ENCODE results near the gene MST1R.
"Not testable (repeated sequence)": the region's sequence is repeated elsewhere in the genome, so short reads cannot be mapped to it uniquely, and the experiment has no call there.

Gene MST1R

DNA sequence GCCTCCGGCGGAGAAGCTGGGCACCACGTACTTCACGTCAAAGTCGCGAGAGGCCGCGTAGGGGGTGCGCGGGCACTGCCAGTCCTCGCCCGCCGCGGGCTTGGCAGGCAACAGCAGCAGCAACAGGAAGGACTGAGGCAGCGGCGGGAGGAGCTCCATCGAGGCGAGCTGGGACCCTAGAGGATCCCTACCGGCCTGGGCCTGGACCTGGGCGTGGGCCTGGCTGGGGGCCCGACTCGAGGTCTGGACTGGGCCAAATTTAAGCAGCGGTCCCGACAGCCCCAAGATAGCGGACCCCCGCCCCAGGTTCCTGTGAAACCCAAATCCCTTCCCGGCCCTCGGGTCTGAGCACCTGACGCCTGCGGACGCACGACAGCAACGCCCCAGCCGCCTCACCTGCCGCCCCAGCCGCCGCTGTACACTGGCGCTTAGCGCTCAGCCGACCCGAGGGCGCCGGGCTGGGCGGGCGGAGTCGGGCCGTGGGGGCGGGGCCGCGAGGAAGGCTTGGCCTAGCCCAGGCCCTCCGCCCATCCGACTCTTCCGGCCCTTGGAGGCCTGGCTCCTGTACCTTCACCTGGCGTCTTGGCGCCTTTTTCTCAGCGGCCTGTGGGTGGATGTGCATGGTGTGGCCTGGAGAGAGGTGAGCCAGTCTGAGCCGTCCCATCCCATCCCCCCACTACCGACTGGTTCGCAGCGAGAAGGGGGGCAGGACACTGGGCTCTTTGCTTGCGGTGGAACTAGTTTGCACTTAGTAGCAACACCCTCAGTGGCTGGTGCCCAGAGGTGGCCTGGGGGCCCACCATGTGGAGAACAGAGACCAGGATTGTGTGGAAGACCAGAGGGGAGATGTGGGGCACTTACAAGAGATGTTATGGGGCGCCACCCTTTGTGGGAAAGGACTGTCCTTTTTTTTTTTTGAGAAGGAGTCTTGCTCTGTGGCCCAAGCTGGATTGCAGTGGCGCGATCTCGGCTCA is at the start of gene MST1R:
Gene MST1R, minus strand, starts transcription at position 423 of the 974 bp plus-strand sequence. Its CDS starts 264 bp downstream, at position 159.
- peak; percentile 57 for DNase-seq (ENCODE audit: low spot score)

DNA sequence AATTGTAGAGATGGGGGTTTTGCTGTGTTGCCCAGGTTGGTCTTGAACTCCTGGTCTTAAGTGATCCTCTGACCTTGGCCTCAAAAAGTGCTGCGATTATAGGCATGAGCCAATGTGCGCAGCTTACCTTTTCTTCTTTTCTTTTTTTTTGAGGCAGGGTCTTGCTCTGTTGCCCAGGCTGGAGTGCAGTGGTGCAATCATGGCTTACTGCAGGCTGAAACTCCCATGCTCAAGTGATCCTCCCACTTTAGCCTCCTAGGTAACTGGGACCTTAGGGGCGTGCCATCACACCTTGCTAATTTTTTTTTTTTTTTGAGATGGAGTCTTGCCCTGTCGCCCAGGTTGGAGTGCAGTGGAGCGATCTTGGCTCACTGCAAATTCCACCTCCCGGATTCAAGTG is 49.3 kb upstream of the MST1R start:
- no peak for DNase-seq (ENCODE audit: low spot score)

DNA sequence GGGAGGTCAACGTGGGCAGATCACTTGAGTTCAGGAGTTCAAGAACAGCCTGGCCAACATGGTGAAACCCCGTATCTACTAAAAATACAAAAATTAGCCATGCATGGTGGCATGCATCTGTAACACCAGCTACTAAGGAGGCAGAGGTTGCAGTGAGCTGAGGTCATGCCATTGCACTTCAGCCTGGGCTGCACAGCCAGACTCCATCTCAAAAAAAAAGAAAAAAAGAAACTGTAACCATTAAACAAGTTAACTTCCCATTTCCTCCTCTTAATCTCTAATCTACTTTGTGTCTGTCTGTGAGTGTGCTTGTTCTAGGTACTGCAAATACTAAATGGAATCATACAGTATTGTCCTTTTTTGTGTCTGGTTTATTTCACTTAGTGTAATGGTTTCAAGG is 39.0 kb upstream of the MST1R start:
- no peak for DNase-seq (ENCODE audit: low spot score)

DNA sequence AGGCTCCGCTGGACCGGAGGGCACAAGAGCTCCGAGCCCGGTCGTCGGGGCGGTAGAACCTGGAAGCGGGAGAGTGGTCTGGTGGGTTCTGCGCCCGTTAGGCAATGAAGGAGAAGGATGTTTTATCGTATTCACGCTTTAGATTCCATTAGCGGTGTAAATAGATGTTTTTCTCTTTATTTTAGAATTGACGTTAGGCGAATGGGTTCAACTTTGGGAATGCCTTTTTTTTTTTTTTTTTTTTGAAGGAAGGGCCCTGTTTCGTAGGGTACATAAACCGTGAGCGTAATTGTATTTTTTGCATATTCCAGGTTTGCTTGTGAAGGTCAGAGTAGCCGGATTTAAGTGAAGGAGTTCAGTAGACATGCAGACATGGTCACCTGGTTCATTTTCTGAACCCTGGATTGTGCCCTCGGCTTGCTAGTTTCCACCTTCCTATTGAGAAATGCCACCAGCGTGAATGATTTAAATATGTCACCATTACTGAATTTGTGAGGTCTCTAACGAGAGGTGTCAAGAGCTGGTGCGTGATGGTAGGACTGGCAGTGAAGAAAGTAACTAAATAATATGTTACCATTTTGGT is 37.1 kb upstream of the MST1R start:
- DNase-seq (ENCODE audit: low spot score) = no peak

DNA sequence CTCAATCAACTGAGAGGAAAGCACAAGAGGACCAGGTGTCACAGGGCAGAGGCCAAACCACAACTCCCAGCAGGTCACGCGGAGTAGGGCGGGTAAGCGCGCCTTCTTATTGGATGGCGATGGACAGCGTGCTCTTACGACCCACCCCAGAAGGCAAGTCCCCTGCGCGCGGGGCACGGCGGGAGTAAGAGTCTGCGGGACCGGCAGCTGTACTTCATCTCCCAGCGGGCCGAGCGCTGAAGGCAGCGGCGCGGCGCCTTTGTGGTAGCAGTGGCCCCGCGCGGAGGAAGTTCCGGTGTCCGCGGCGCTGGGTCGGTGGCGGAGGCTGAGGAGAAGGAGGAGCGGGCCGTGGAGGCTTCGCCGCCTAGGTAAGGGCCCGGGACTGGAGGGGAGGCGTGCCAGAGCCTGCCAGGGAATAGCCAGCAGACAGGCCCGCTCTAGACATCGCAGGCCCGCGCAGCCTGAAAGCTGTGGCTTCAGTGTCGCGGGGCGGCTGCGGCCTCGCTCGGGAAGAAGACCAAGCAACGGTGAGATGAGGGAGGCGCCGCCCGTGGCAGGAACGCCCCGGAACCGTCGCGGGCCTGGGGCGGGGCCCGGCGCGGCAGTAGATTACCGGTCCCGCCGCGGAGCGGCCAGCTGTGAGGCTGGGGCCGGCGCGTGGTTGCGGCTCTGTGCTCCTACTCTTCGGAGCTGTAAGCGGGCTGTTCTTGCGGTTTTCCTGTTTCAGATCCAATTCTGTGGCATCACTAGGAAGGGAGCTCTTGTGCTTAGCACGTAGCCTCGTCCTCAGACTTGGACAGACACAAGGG is 36.4 kb upstream of the MST1R start, which contains the start of gene RBM6:
Gene RBM6, plus strand, starts transcription at position 293 of the 809 bp plus-strand sequence. CDS start 22,492 bp downstream, outside the sequence.
- peak; percentile 98 for DNase-seq (ENCODE audit: low spot score)

DNA sequence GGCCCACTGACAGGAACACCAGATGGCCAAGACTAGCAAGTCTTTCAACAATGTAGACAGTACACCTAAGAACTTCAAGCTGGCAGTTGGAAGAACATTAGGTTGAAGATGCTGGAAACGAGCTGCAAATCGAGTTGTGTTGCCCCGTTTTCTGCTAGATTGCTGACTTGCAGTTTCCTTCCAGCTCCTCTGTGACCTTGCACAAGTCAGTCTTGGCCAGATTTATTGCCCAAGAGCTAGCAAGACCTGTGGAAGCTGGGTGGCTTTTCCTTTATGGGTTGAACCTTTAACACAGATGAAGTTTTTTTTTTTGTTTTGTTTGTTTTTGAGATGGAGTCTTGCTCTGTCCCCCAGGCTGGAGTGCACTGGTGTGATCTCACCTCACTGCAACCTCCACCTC is 33.4 kb upstream of the MST1R start:
- DNase-seq (ENCODE audit: low spot score) = no peak

DNA sequence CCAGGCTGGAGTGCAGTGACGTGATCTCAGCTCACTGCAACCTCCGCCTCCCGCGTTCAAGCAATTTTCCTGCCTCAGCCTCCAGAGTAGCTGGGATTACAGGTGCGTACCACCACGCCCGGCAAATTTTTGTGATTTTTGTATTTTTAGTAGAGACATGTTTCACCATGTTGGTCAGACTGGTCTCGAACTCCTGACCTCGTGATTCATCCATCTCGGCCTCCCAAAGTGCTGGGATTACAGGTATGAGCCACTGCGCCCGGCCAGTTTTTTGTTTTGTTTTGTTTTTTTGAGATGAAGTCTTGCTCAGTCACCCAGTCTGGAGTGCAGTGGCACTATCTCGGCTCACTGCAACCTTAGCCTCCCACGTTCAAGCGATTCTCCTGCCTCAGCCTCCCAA is 28.6 kb upstream of the MST1R start:
- DNase-seq (ENCODE audit: low spot score) = not testable (repeated sequence)

DNA sequence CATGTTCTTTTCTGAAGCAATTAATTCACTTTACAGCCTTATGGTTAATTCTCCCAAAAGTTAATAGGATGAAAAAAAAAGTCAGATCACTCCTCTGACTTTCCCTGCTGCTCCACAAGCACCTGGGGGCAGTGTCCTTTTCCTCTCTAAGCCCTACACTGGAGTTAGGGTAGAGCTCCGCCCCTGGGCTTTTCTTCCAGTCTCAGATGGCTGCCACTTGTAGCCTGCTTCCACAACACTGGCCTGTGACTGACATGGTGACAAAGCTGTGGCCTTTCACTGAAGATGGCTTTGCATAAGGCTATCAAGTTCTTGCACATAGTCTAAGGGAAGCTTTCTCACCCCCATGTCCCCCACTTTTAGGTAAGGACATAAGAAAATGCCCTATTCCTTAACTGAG is 27.2 kb upstream of the MST1R start:
- no peak for DNase-seq (ENCODE audit: low spot score)

DNA sequence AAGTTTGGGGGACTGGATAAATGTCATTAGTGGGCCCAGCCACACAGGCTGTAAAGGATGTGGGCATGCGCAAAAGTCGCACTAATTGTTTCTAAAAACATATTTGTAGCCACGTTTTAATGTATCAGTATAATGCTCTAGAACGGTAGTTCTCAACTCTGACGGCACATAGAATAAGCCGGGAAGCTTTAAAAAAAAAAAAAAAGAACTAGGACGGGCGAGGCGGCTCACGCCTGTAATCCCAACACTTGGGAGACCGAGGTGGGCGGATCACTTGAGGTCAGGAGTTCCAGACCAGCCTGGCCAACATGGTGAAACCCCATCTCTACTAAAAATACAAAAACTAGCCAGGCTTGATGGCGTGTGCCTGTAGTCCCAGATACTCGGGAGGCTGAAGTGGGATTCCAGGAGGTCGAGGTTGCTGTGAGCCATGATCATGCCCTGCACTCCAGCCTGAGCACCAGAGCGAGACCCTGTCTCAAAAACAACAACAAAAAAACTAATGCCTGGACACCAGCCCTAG is 26.6 kb upstream of the MST1R start:
- no peak for DNase-seq (ENCODE audit: low spot score)

DNA sequence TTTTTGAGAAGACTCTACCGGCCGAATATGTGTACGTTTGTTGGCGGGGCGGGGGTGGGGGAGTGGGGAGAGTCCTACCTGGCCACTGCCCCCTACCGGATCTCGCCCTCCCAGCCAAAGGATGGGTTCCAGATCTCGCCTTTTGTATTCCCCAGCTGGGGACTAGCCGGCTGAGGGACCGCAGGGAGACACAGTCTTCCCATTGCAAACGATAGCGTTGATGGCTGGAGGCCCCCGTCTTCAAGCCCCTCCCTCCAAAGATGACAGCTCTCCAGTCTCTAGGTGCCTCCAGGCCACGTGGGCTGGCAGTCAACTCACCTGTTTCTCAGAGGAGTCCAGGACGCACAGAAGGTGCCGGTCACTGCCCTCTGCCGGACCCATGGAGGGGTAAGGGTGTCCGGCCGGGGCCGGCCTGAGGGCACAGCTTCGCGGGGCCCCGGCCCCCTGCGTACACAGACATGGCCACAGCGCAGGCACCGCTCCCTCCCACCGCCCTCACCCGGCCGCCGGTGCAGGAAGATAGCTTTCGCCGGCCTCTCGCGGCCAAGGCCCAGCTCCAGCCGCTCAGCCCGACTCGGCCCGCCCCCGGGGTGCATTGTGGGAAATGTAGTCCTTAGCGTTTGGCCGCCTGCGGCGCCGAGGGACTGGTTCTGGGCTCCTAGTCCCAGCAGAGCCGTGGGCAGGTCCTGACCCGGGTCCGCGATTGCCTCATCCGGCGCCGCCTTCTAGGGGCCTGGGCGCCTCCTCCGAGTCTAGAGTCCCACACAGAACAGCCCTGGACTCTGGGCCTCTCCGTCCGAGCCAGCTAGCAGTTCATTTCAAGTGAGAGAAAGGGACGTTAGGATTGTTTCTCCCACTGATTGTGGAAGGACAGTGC is 25.9 kb upstream of the MST1R start, which contains the start of gene MON1A:
Gene MON1A, minus strand, starts transcription at position 521 of the 877 bp plus-strand sequence. CDS start 16,465 bp downstream, outside the sequence.
- DNase-seq (ENCODE audit: low spot score) = peak; percentile 97

DNA sequence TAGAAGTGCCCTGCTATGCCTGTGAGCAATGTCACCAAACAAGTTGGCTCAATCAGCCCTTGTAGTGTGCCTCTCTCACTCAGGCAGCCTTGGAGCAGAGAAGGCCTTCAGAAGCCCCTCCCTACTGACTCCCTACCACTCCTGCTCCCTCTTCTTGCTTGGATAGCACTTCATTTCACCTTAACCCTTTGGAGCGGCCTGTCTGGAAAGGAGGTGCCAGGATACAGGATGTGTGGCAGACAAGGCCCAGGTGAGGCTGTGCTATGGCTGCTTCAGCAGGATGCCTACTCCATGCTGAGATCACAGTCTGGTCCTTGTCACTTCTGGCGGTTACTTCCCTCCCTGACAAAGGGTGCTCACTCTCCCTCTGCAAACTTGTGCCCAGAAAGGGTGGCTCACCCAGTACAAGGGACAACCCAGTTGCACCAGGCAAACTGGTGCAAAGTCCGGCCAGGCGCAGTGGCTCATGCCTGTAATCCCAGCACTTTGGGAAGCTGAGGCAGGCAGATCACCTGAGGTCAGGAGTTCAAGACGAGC is 24.9 kb upstream of the MST1R start:
- no peak for DNase-seq (ENCODE audit: low spot score)

DNA sequence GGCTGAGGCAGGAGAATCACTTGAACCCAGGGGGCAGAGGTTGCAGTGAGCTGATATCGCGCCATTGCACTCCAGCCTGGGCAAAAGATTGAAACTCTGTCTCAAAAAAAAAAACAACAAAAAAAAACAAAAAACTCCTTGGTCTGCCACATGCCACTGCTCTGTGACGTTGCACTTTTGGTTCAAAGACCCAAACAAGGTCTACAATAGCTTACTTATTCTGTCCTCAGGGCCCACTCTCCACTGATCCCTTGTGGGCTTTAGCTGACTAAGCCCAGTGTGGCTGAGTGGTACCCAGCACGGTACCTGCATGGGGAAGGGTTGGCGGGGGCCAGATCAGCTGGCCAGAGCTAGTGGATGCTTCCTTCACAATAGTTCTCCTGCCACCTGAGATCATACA is 24.1 kb upstream of the MST1R start:
- no peak for DNase-seq (ENCODE audit: low spot score)

DNA sequence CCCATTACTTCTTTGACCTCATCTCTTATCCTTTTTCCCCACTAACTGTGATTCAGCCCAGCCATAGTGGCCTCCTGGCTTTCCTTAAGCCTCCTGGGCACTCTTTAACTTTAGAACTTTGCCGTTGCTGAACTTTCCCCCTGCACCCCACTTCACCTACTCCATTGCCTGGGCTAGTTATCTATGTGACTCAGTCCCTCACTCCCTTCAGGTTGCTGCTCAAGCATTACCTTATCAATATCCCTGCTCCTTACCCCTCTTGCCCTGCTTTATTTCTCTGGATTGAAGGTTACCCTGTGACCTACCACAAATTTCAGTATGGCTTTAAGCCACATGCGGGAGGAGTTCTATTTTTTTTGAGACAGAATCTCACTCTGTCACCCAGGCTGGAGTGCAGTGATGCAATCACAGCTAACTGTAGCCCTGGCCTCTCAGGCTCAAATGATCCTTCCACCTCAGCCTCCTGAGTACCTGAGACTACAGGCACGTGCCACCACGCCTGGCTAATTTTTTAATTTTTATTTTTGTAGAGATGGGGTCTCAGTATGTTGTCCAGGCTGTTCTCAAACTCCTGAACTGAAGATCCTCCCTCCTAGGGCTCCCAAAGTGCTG is 22.6 kb upstream of the MST1R start:
- no peak for DNase-seq (ENCODE audit: low spot score)

DNA sequence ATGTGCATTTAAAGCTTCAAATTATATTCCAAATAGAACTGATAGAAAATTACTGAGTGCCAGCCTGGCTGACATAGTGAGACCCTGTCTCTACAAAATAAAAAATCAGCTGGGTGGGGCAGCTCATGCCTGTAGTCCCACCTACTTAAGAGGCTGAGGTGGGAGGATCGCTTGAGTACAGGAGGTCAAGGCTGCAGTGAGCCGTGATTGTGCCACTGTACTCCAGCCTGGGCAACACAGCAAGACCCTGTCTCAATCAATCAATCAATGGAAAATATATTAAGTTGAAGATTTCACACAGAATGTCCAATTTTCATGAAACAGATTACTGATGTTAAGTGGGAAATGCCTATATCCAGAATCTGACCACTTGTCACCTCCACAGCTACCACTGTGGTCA is 21.8 kb upstream of the MST1R start:
- no peak for DNase-seq (ENCODE audit: low spot score)

DNA sequence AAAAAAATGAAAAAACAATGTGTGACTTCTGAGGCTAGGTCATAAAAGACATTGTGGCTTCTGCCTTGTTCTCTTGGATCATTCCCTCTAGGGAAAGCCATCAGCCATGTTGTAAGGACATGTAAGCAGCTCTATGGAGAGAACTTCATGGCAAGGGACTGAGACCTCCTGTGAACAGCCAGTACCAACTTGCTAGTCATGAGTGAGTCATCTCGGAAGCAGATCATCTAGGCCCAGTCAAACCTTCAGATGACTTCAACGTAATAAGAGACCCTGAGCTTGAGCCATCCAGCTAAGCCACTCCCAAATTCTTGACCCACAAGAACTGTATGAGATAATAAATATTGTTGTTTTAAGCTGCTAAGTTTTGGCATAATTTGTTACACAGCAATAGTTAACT is 21.0 kb upstream of the MST1R start:
- DNase-seq (ENCODE audit: low spot score) = peak; percentile 51

DNA sequence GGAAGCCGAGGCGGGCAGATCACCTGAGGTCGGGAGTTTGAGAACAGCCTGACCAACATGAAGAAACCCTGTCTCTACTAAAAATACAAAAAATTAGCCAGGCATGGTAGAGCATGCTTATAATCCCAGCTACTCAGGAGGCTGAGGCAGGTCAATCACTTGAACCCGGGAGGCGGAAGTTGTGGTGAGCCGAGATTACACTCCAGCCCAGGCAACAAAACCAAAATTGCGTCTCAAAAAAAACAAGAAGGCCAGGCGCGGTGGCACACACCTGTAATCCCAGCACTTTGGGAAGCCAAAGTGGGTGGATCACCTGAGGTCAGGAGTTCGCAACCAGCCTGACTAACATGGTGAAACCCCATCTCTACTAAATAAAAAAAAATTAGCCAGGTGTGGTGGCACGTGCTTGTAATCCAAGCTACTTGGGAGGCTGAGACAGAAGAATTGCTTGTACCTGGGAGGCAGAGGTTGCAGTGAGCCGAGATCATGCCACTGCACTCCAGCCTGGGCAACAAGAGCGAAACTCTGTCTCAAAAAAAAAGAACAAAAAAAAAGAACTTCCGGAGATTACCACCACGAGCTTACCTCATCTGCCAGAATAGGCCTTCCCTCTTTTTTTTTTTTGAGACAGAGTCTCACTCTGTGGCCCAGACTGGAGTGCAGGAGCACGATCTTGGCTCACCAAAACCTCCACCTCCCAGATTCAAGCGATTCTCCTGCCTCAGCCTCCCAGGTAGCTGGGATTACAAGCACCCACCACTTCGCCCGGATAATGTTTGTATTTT is 14.3 kb upstream of the MST1R start:
- DNase-seq (ENCODE audit: low spot score) = not testable (repeated sequence)

DNA sequence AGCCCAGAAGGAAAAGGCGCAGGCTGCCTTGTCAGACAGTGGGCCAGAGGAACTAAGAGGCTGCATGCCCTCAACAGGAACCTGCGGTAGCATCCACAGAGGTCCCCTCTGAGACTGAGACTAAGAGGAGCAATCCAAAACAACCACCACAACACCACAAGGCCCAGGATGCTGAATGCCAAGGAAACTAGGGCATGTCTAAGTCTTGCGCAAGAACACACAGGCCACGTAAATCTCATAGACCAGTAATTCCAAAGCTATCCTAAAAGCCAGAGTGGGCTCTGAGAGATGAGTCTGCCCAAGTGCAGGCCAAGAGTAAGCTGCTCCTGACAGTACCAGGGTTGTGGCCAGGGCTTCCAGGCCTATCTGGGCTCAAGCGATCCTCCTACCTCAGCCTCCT is 13.0 kb upstream of the MST1R start:
- peak; percentile 53 for DNase-seq (ENCODE audit: low spot score)

DNA sequence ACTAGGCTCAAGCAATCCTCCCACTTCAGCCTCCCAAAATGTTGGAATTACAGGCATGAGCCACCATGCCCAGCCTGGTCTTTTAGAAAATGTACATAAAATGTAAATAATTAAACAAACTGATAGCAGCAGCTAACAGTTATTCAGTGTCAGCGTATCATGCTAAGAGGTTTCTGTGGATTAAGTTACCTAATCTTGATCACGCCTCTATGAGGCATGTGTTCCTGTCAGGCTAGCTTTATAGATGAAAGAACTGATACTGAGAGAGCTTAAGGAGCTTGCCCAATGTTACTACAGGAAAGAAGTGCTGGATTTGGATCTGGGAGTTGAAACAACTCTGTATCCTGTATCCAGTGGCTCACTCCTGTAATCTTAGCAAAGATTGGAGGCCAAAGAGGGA is 11.2 kb upstream of the MST1R start:
- no peak for DNase-seq (ENCODE audit: low spot score)

DNA sequence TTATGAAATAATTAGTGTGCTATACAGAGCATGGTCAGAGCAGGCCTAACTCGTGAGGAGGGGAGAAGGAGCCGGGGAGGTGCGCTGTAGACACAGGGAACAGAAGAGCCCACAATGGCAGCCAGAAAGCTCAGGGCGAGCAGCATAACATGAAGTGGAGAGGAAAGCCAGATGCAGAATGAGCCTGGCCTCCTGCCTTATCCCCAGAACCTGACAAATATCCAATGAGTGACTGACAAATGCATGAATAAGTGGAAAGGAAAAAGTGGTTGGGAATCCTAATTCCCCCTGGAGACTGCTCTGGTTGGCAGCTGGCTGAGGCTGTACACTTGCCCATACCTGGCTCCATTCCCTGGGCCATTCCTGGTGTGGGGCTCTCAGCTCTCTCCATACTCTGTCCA is 9.2 kb upstream of the MST1R start:
- DNase-seq (ENCODE audit: low spot score) = no peak

DNA sequence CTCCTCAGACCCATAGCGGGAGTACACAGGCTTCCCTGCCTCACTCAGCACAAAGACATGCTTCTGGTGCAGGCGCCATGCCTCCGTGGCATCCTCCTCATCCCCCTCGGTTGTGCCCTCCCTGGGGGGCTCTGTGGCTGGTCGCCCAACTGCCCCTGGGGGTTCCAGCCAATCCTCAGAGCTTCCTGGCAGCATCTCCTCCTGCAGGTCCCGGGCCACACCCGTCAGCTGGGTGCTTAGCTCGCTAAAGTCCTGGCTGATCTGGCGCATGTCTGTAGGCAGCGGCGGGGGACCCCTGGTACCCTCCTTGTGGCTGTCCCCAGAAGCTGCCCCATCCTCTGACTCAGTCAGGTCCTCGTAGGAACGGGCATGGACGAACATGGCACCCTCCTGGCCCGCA is 7.9 kb upstream of the MST1R start:
- DNase-seq (ENCODE audit: low spot score) = no peak
